SK-N-SH treated with all-trans-retinoic acid at 6 μM for 48 hours (cell line): Measurements from ENCODE around the gene ADD3.

ENCODE experiments used
- ATAC-seq: fragments of 200-7000 bp; cut with Tn5 transposase; 3 replicates; pipeline ENCODE4 v1.9.1; 2020; ENCODE audit warnings: mild to moderate bottlenecking, moderate library complexity
- ARNTL ChIP-seq: fragments of 450-650 bp; formaldehyde crosslinking; IDR thresholded peaks from 2 replicates; pipeline ENCODE4 v1.5.0; 2020; ENCODE audit warnings: low read depth, mild to moderate bottlenecking, moderate library complexity, borderline replicate concordance
- BACH2 ChIP-seq: fragments of 250-450 bp; sonication (Bioruptor Pico); IDR thresholded peaks from 2 replicates; pipeline ENCODE4 v1.9.0; 2021; ENCODE audit warnings: mild to moderate bottlenecking, borderline replicate concordance
- CREB5 ChIP-seq: fragments of 250-450 bp; sonication (Bioruptor Pico); IDR thresholded peaks from 2 replicates; pipeline ENCODE4 v1.5.1; 2020; ENCODE audit warnings: low read depth, mild to moderate bottlenecking, moderate library complexity
- CSDC2 ChIP-seq: fragments of 250-450 bp; sonication (Bioruptor Pico); IDR thresholded peaks from 2 replicates; pipeline ENCODE4 v1.5.0; 2020; ENCODE audit warnings: mild to moderate bottlenecking, moderate library complexity
- ESRRG ChIP-seq: fragments of 250-450 bp; sonication (Bioruptor Pico); IDR thresholded peaks from 2 replicates; pipeline ENCODE4 v1.6.1; 2021; ENCODE audit warnings: mild to moderate bottlenecking
- GLIS3 ChIP-seq: fragments of 250-450 bp; sonication (Bioruptor Pico); IDR thresholded peaks from 2 replicates; pipeline ENCODE4 v1.5.0; 2020; ENCODE audit warnings: mild to moderate bottlenecking, moderate library complexity
- ISL1 ChIP-seq: fragments of 250-450 bp; sonication (Bioruptor Pico); IDR thresholded peaks from 2 replicates; pipeline ENCODE4 v2.1.2; 2022; ENCODE audit warnings: mild to moderate bottlenecking, moderate library complexity
- OSR1 ChIP-seq: fragments of 250-450 bp; sonication (Bioruptor Pico); IDR thresholded peaks from 2 replicates; pipeline ENCODE4 v1.8.0; 2022; ENCODE audit warnings: moderate library complexity, mild to moderate bottlenecking, inconsistent platforms
- PATZ1 ChIP-seq: fragments of 250-450 bp; sonication (Bioruptor Pico); IDR thresholded peaks from 2 replicates; pipeline ENCODE4 v1.8.0; 2020; ENCODE audit warnings: mild to moderate bottlenecking, moderate library complexity, borderline replicate concordance
- POU6F1 ChIP-seq: fragments of 250-450 bp; sonication (Bioruptor Pico); IDR thresholded peaks from 2 replicates; pipeline ENCODE4 v1.8.0; 2021; ENCODE audit warnings: low read depth, mild to moderate bottlenecking, moderate library complexity, borderline replicate concordance
- RARB ChIP-seq: fragments of 250-450 bp; sonication (Bioruptor Pico); IDR thresholded peaks from 2 replicates; pipeline ENCODE4 v1.8.0; 2021; ENCODE audit warnings: mild to moderate bottlenecking, moderate library complexity
- SNAI2 ChIP-seq: fragments of 250-450 bp; sonication (Bioruptor Pico); IDR thresholded peaks from 2 replicates; pipeline ENCODE4 v1.5.0; 2020; ENCODE audit warnings: mild to moderate bottlenecking, moderate library complexity
- TCF4 ChIP-seq: fragments of 250-450 bp; sonication (Bioruptor Pico); IDR thresholded peaks from 2 replicates; pipeline ENCODE4 v1.8.0; 2021; ENCODE audit warnings: mild to moderate bottlenecking, moderate library complexity, borderline replicate concordance
- TOX ChIP-seq: fragments of 250-450 bp; sonication (Bioruptor Pico); IDR thresholded peaks from 2 replicates; pipeline ENCODE4 v1.8.0; 2021; ENCODE audit warnings: mild to moderate bottlenecking, moderate library complexity, borderline replicate concordance
- ZC3H10 ChIP-seq: fragments of 250-450 bp; sonication (Bioruptor Pico); IDR thresholded peaks from 2 replicates; pipeline ENCODE4 v1.5.1; 2021; ENCODE audit warnings: mild to moderate bottlenecking, moderate library complexity
- ZFP3 ChIP-seq: fragments of 250-450 bp; sonication (Bioruptor Pico); IDR thresholded peaks from 2 replicates; pipeline ENCODE4 v1.5.0; 2020; ENCODE audit warnings: mild to moderate bottlenecking, moderate library complexity
- ZFP30 ChIP-seq: fragments of 450-650 bp; formaldehyde crosslinking; IDR thresholded peaks from 2 replicates; pipeline ENCODE4 v1.5.0; 2022; ENCODE audit warnings: mild to moderate bottlenecking, moderate library complexity
- ZNF565 ChIP-seq: fragments of 450-650 bp; formaldehyde crosslinking; conservative IDR thresholded peaks from 2 replicates; pipeline ENCODE4 v1.5.0; 2020; ENCODE audit warnings: low read depth, mild to moderate bottlenecking, moderate library complexity
- ZNF70 ChIP-seq: fragments of 450-650 bp; formaldehyde crosslinking; IDR thresholded peaks from 2 replicates; pipeline ENCODE4 v1.5.0; 2020; ENCODE audit warnings: mild to moderate bottlenecking, moderate library complexity
- TF ChIP-seq, protein P1 (sequence below): fragments of 250-450 bp; sonication (Bioruptor Pico); IDR thresholded peaks from 2 replicates; pipeline ENCODE4 v1.5.0; 2020; ENCODE audit warnings: mild to moderate bottlenecking, moderate library complexity

Gene ADD3

DNA sequence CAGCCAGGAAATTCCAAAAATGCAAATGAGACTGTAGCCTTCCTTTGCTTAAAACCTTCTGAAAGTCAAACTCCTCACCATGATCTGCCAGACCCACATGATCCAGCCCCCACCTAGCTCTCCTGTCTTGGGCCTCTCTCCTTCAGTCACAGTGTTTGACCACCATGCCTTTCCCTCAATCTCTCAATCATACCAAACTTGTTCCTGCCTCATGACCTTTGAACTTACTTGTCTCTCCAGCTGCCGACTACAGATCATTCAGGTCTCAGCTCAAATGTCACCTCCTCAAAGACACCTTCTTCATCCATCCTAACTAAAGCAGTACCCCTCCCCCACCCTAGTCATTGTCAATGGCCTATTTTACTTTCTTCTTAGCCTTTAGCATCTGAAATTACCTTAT, 9.3 kb upstream of the ADD3 start:
- TF ChIP-seq OSR1 (CRISPR knock-in tag): no peak
- TF ChIP-seq POU6F1: no peak
- no peak for TF ChIP-seq SNAI2
- TF ChIP-seq ARNTL (CRISPR knock-in tag): no peak
- TF ChIP-seq TCF4 (CRISPR knock-in tag): no peak
- no peak for TF ChIP-seq ZFP3
- no peak for TF ChIP-seq BACH2 (CRISPR knock-in tag)
- TF ChIP-seq TOX (CRISPR knock-in tag): no peak
- no peak for TF ChIP-seq GLIS3 (CRISPR knock-in tag)
- no peak for TF ChIP-seq ISL1 (CRISPR knock-in tag)
- TF ChIP-seq CREB5 (CRISPR knock-in tag): no peak
- ATAC-seq: no peak

DNA sequence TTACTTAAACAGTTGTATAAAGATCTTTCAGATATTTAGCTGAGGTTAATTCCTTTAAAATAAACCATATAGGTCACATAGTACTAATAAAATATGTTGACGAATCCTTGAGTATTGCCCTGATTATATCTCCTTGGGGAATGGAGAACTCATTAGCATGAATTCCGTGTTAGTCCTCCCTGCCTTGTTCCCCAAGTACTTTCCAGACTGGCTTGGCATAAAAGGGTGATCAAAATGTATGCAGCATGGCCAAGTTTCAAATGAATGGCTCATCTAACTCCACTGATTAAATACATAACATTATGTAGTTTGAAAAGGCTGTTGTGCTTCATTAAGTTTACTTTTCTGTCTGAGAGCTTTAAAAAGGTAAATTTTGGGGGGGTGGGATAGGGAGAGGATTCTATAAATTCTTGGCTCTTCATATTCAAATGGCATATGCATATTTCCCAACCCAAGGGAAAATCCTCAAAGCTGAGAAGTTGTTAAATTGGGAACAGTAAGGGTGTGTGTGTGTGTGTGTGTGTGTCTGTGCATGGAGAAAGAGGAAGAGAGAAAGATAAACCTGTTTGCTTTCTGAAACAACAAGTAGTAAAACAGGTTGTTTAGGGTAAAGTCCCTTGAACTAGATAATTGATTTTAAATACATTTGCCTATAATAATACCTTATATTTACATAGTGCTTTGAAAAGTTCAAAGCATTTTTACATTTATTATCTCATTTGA, 4.8 kb upstream of the ADD3 start:
- TF ChIP-seq BACH2 (CRISPR knock-in tag): no peak
- TF ChIP-seq ZNF565 (CRISPR knock-in tag): no peak
- no peak for TF ChIP-seq GLIS3 (CRISPR knock-in tag)
- TF ChIP-seq ZC3H10 (CRISPR knock-in tag): no peak
- TF ChIP-seq ZNF70 (CRISPR knock-in tag): no peak
- TF ChIP-seq TOX (CRISPR knock-in tag): no peak
- TF ChIP-seq RARB (CRISPR knock-in tag): no peak
- no peak for TF ChIP-seq CSDC2 (CRISPR knock-in tag)
- no peak for TF ChIP-seq SNAI2
- no peak for TF ChIP-seq TCF4 (CRISPR knock-in tag)
- TF ChIP-seq POU6F1: no peak
- no peak for TF ChIP-seq ZFP30
- ATAC-seq: no peak

- no peak for ATAC-seq
- TF ChIP-seq OSR1 (CRISPR knock-in tag): no peak
- TF ChIP-seq RARB (CRISPR knock-in tag): no peak
- TF ChIP-seq ZC3H10 (CRISPR knock-in tag): no peak
- TF ChIP-seq ESRRG (CRISPR knock-in tag): no peak
- TF ChIP-seq ZNF565 (CRISPR knock-in tag): no peak
- no peak for TF ChIP-seq ZNF70 (CRISPR knock-in tag)
- TF ChIP-seq PATZ1 (CRISPR knock-in tag): no peak
- TF ChIP-seq ZFP3: no peak
- TF ChIP-seq, protein P1, sequence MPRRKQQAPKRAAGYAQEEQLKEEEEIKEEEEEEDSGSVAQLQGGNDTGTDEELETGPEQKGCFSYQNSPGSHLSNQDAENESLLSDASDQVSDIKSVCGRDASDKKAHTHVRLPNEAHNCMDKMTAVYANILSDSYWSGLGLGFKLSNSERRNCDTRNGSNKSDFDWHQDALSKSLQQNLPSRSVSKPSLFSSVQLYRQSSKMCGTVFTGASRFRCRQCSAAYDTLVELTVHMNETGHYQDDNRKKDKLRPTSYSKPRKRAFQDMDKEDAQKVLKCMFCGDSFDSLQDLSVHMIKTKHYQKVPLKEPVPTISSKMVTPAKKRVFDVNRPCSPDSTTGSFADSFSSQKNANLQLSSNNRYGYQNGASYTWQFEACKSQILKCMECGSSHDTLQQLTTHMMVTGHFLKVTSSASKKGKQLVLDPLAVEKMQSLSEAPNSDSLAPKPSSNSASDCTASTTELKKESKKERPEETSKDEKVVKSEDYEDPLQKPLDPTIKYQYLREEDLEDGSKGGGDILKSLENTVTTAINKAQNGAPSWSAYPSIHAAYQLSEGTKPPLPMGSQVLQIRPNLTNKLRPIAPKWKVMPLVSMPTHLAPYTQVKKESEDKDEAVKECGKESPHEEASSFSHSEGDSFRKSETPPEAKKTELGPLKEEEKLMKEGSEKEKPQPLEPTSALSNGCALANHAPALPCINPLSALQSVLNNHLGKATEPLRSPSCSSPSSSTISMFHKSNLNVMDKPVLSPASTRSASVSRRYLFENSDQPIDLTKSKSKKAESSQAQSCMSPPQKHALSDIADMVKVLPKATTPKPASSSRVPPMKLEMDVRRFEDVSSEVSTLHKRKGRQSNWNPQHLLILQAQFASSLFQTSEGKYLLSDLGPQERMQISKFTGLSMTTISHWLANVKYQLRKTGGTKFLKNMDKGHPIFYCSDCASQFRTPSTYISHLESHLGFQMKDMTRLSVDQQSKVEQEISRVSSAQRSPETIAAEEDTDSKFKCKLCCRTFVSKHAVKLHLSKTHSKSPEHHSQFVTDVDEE (CRISPR knock-in tag): no peak
- TF ChIP-seq TCF4 (CRISPR knock-in tag): no peak
These were observed 4.3 kb upstream of the ADD3 start for GRCh38 chr10:110003524-110003885.
